K562 (cell line): ENCODE results near the gene ST8SIA1. TPM values are rescaled to one million over a fixed set of nuclear protein-coding genes. Genes with fewer than 3 reads are reported as not detected.

Source experiments
- ATAC-seq: fragments of 200-7000 bp; cut with Tn5 transposase; 3 replicates; pipeline ENCODE4 v1.9.1; 2020; ENCODE audit warnings: moderate library complexity
- BruUV-seq: library from RNA; stranded (reverse); fragments of 400-500 nt; replicated peaks from 2 replicates; lab custom pipeline; 2021; lab: Mats Ljungman, UMichigan
- CTCF ChIA-PET: fragments of 300-600 bp; formaldehyde crosslinking; extraction: SDS; loops from one replicate; lab custom pipeline; 2021; ENCODE audit warnings: low intra/inter-chr PET ratio; lab: Yijun Ruan, JAX
- POLR2A ChIA-PET: fragments of 300-600, 350-650 bp; sonication (Branson Sonifier 250); formaldehyde crosslinking; extraction: SDS; loops from one replicate; lab custom pipeline; 2021; ENCODE audit warnings: antibody characterized with exemption, inconsistent platforms; lab: Yijun Ruan, JAX
- DNase-seq, 4 experiments: peaks; one replicate each; pipeline versions ENCODE4 v3.0.0 to v3.0.0-alpha.2; 2011 to 2018; ENCODE audit warnings: low spot score in 3 of 4, mixed read lengths in 3 of 4; ENCODE audit errors: extremely low read depth in 1 of 4
- FAIRE-seq: peaks from 2 replicates; lab custom pipeline; 2011; peaks lifted over from hg19 to GRCh38; lab: Jason Lieb, UNC
- H2AFZ ChIP-seq: 2 replicates; pipeline ENCODE4 v1.6.0; 2011; ENCODE audit warnings: low read depth, low read length, control low read depth, inconsistent platforms
- H3K27ac ChIP-seq: fragments of 200-600 bp; 3 replicates; pipeline ENCODE4 v1.8.0; 2011; ENCODE audit warnings: low read depth, mild to moderate bottlenecking, control low read depth, inconsistent platforms, low read length, moderate library complexity, mixed read lengths; ENCODE audit errors: extremely low read depth
- H3K27me3 ChIP-seq, 2 experiments: fragments of 300-600 bp in 1 of 2; 2 replicates in 1 of 2; 3 replicates in 1 of 2; pipeline versions ENCODE4 v1.6.0 to v1.8.0; 2011; ENCODE audit warnings: inconsistent platforms in 2 of 2, low read length in 2 of 2, mild to moderate bottlenecking in 1 of 2, mixed read lengths in 1 of 2, moderate library complexity in 1 of 2; ENCODE audit not compliant: control insufficient read depth in 2 of 2, insufficient read depth in 2 of 2
- H3K36me3 ChIP-seq: fragments of 300-600 bp; 3 replicates; pipeline ENCODE4 v1.8.0; 2011; ENCODE audit warnings: mild to moderate bottlenecking, low read length, inconsistent platforms; ENCODE audit not compliant: control insufficient read depth, insufficient read depth
- H3K4me1 ChIP-seq, 2 experiments: fragments of 200-600 bp in 1 of 2; replicated peaks in 1 of 2; 2 replicates in 1 of 2; 3 replicates in 1 of 2; pipeline versions ENCODE4 v1.5.1 to v1.8.0; 2011; ENCODE audit warnings: inconsistent platforms in 2 of 2, low read length in 2 of 2, mild to moderate bottlenecking in 1 of 2, mixed read lengths in 1 of 2, moderate library complexity in 1 of 2; ENCODE audit not compliant: control insufficient read depth in 2 of 2, insufficient read depth in 2 of 2
- H3K4me2 ChIP-seq: 2 replicates; pipeline ENCODE4 v1.6.1; 2011; ENCODE audit warnings: low read length, control low read depth, inconsistent platforms, mixed read lengths; ENCODE audit not compliant: insufficient read depth
- H3K4me3 ChIP-seq: fragments of 200-600 bp; sonication (generic), shearing (Covaris generic); 2 replicates; pipeline ENCODE4 v1.5.1; 2016; ENCODE audit warnings: control low read depth, inconsistent platforms
- H3K79me2 ChIP-seq: fragments of 200-600 bp; 3 replicates; pipeline ENCODE4 v1.8.0; 2011; ENCODE audit warnings: low read length, inconsistent platforms; ENCODE audit not compliant: control insufficient read depth, insufficient read depth
- H3K9ac ChIP-seq, 2 experiments: 2 replicates each; pipeline versions ENCODE4 v1.6.0 to v1.6.1; 2011; ENCODE audit warnings: low read depth in 2 of 2, low read length in 2 of 2, control low read depth in 1 of 2, inconsistent platforms in 1 of 2, mild to moderate bottlenecking in 1 of 2, mixed read lengths in 1 of 2; ENCODE audit not compliant: insufficient read depth in 1 of 2
- H3K9me1 ChIP-seq: one replicate; pipeline ENCODE4 v1.6.0; 2011; ENCODE audit warnings: inconsistent platforms, mild to moderate bottlenecking, low read length, moderate library complexity; ENCODE audit not compliant: control insufficient read depth, insufficient read depth
- H3K9me3 ChIP-seq: replicated peaks from 2 replicates; pipeline ENCODE4 v1.5.1; 2011; ENCODE audit warnings: low read depth, low read length, inconsistent platforms; ENCODE audit not compliant: control insufficient read depth, insufficient read depth
- H4K20me1 ChIP-seq: replicated peaks from 2 replicates; pipeline ENCODE4 v1.6.1; 2011; ENCODE audit warnings: low read length, inconsistent platforms, mixed read lengths; ENCODE audit not compliant: control insufficient read depth, insufficient read depth
- ATF3 ChIP-seq, 2 experiments: fragments of 450-650 bp in 1 of 2; sonication (generic) in 1 of 2; formaldehyde crosslinking in 1 of 2; IDR thresholded peaks in 1 of 2; conservative IDR thresholded peaks in 1 of 2; 2 replicates each; pipeline versions ENCODE4 v1.6.1 to v1.8.1; 2016 to 2023; ENCODE audit warnings: mild to moderate bottlenecking in 2 of 2, moderate library complexity in 2 of 2, inconsistent platforms in 1 of 2, missing genetic modification reagents in 1 of 2
- CAMTA2 ChIP-seq: fragments of 250-450 bp; sonication (Bioruptor Pico); conservative IDR thresholded peaks from 2 replicates; pipeline ENCODE4 v1.5.1; 2022
- ETS1 ChIP-seq: conservative IDR thresholded peaks from 2 replicates; pipeline ENCODE4 v1.6.1; 2011; ENCODE audit warnings: low read depth, mild to moderate bottlenecking, low read length; ENCODE audit not compliant: control insufficient read depth
- GTF2F1 ChIP-seq: IDR thresholded peaks from 2 replicates; pipeline ENCODE4 v1.6.1; 2011; ENCODE audit warnings: low read depth, low read length, improper control_type of control experiment
- PCBP2 ChIP-seq: fragments of 200-400 bp; formaldehyde crosslinking; IDR thresholded peaks from 2 replicates; pipeline ENCODE4 v1.6.1; 2018; ENCODE audit warnings: low read length, low read depth, mild to moderate bottlenecking, moderate library complexity; ENCODE audit not compliant: poor library complexity, severe bottlenecking
- RBM15 ChIP-seq: fragments of 200-400 bp; formaldehyde crosslinking; IDR thresholded peaks from 2 replicates; pipeline ENCODE4 v1.6.1; 2018; ENCODE audit warnings: mild to moderate bottlenecking, low read length, moderate library complexity; ENCODE audit not compliant: insufficient read depth
- ZC3H4 ChIP-seq: sonication (generic); formaldehyde crosslinking; IDR thresholded peaks from 2 replicates; pipeline ENCODE4 v1.9.0; 2021; ENCODE audit warnings: missing genetic modification reagents, borderline replicate concordance
- ZC3H8 ChIP-seq: fragments of 450-650 bp; IDR thresholded peaks from 2 replicates; pipeline ENCODE4 v1.6.1; 2017
- ZKSCAN3 ChIP-seq: fragments of 250-450 bp; sonication (Bioruptor Pico); IDR thresholded peaks from 2 replicates; pipeline ENCODE4 v1.4.0; 2020
- ZNF324 ChIP-seq: fragments of 250-450 bp; sonication (Bioruptor Pico); IDR thresholded peaks from 2 replicates; pipeline ENCODE4 v1.4.0; 2020; ENCODE audit warnings: mild to moderate bottlenecking
- WGBS: fragments of 100-300 bp; shearing (Covaris generic); methylation state at CpG from one replicate; pipeline ENCODE4 v1.1.6; 2016; ENCODE audit warnings: low coverage, mixed read lengths; ENCODE audit not compliant: insufficient coverage; ENCODE audit errors: missing lambda C conversion rate; 5-methylcytosine and 5-hydroxymethylcytosine counted together
- in situ Hi-C: fragments of 300-500 bp; cut with MboI; formaldehyde crosslinking; loops from 4 replicates; pipeline ENCODE4 v1.15.0; 2018; ENCODE audit warnings: inconsistent platforms, mixed read lengths
- intact Hi-C: fragments of 100-400 bp; cut with micrococcal nuclease; formaldehyde crosslinking; loops from 2 replicates; pipeline ENCODE4 v1.14.2; 2022
- polyA plus RNA-seq, 8 experiments: library from polyadenylated mRNA; depleted of rRNA in 4 of 8; stranded (reverse) in 5 of 8; unstranded in 3 of 8; fragments of >200 nt; fragmentation: Nextera tagmentation in 2 of 8; fragmentation: Illumina TruSeq in 1 of 8; extraction: Ambion mirVana in 2 of 8; extraction: Trizol in 1 of 8; gene quantifications; 2 replicates each; pipeline versions ENCODE4 v1.2.1 to v1.2.3, GENCODE V29; 2011 to 2014; ENCODE audit warnings: inconsistent platforms in 1 of 8, missing spikeins in 1 of 8
- total RNA-seq, 7 experiments: library from RNA; depleted of rRNA in 6 of 7; stranded (reverse); fragments of >200 nt in 6 of 7; fragmentation: Illumina TruSeq in 2 of 7; extraction: Trizol in 2 of 7; gene quantifications; 2 replicates each; pipeline versions ENCODE4 v1.2.1 to v1.2.3, GENCODE V29; 2011 to 2021; ENCODE audit warnings: low replicate concordance in 1 of 7
- TF ChIP-seq, protein P1 (sequence below): fragments of 250-450 bp; sonication (Bioruptor Pico); IDR thresholded peaks from 2 replicates; pipeline ENCODE4 v1.4.0; 2020; ENCODE audit warnings: borderline replicate concordance
- TF ChIP-seq, protein P2 (sequence below): fragments of 150-350 bp; IDR thresholded peaks from 2 replicates; pipeline ENCODE4 v1.6.1; 2014; ENCODE audit warnings: low read depth, mild to moderate bottlenecking, low read length, borderline replicate concordance

Gene ST8SIA1
- total and polyA plus RNA-seq, 9 of the 15 experiments (the other 6 are each of a cell fraction or from before 2014, with no cell fraction given) = 0.86 to 26.3 (median 4.3) TPM

DNA sequence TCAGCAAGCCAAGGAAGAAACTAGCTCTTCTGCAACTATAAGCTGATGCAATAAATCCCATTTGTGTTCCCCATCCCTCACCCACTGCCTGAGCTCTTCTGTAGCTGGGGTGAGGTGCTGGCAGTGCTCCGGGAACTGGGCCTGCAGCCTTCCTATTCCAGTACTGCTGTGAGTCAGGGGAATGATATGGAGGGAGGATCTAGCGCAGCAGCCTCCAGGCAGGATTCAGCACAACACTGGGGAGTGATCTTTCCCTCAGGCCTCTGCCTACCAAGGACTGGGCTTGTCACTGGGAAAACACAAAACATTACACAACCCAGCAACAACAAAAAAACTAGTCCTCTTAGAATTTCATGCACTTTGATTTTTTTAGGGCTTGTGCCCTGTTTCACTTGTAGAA lies 58.7 kb downstream of the ST8SIA1 start (continued):
- TF ChIP-seq, protein P1, sequence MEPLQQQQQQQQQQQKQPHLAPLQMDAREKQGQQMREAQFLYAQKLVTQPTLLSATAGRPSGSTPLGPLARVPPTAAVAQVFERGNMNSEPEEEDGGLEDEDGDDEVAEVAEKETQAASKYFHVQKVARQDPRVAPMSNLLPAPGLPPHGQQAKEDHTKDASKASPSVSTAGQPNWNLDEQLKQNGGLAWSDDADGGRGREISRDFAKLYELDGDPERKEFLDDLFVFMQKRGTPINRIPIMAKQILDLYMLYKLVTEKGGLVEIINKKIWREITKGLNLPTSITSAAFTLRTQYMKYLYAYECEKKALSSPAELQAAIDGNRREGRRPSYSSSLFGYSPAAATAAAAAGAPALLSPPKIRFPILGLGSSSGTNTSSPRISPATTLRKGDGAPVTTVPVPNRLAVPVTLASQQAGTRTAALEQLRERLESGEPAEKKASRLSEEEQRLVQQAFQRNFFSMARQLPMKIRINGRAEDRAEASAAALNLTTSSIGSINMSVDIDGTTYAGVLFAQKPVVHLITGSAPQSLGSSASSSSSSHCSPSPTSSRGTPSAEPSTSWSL (CRISPR knock-in tag) = no peak
- TF ChIP-seq ATF3 (IDR thresholded peaks at IDR 0.05) (no peak), ATF3 (CRISPR knock-in tag; conservative IDR thresholded peaks at IDR 0.05) (no peak), ZC3H4 (CRISPR knock-in tag) (no peak), CAMTA2 (CRISPR knock-in tag) (no peak)

- Histone ChIP-seq H3K27ac (no peak overlapping the region), H3K9ac (no peak overlapping the region), H3K4me3 (no peak overlapping the region), H3K4me2 (no peak overlapping the region), H3K79me2 (no peaks in the 10 kb centered on the region), H3K9me3 (no peaks in the 10 kb centered on the region), H3K27me3 (no peaks in the 10 kb centered on the region; a peak in 1 of 5 replicates), H4K20me1 (no peaks in the 10 kb centered on the region), H3K36me3 (no peaks in the 10 kb centered on the region), H2AFZ (no peak overlapping the region), H3K9me1 (no peaks in the 10 kb centered on the region), H3K4me1 (no peaks in the 10 kb centered on the region)
- in situ Hi-C loops = no loop called here
- ChIA-PET CTCF (interaction anchor here (0.6 kb wide), 1 partner anchor 1544 kb away, joined by 3 read pairs; no protein-coding TSS in a partner anchor), POLR2A (no interaction called here)
- ATAC-seq (no peak), FAIRE-seq (no peak), DNase-seq (no peak)
- BruUV-seq = no TSS peak
- intact Hi-C loops = no loop called here
- 0% methylated on average over 11 of the region's 11 CpGs for WGBS
- TF ChIP-seq ZC3H8 (no peak), ETS1 (no peak), PCBP2 (no peak), RBM15 (no peak), ZKSCAN3 (CRISPR knock-in tag) (no peak), ZNF324 (CRISPR knock-in tag) (no peak), GTF2F1 (no peak)
- TF ChIP-seq, protein P2, sequence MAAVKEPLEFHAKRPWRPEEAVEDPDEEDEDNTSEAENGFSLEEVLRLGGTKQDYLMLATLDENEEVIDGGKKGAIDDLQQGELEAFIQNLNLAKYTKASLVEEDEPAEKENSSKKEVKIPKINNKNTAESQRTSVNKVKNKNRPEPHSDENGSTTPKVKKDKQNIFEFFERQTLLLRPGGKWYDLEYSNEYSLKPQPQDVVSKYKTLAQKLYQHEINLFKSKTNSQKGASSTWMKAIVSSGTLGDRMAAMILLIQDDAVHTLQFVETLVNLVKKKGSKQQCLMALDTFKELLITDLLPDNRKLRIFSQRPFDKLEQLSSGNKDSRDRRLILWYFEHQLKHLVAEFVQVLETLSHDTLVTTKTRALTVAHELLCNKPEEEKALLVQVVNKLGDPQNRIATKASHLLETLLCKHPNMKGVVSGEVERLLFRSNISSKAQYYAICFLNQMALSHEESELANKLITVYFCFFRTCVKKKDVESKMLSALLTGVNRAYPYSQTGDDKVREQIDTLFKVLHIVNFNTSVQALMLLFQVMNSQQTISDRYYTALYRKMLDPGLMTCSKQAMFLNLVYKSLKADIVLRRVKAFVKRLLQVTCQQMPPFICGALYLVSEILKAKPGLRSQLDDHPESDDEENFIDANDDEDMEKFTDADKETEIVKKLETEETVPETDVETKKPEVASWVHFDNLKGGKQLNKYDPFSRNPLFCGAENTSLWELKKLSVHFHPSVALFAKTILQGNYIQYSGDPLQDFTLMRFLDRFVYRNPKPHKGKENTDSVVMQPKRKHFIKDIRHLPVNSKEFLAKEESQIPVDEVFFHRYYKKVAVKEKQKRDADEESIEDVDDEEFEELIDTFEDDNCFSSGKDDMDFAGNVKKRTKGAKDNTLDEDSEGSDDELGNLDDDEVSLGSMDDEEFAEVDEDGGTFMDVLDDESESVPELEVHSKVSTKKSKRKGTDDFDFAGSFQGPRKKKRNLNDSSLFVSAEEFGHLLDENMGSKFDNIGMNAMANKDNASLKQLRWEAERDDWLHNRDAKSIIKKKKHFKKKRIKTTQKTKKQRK = no peak
These were observed 62.0 kb downstream of the ST8SIA1 start for GRCh38 chr12:22272335-22273151.
